GM10847 (cell line): Measurements from ENCODE around the gene POMGNT1.

Source experiments
- POLR2A ChIP-seq: IDR thresholded peaks from 2 replicates; pipeline ENCODE4 v1.6.1; 2011; ENCODE audit not compliant: insufficient read length; ENCODE audit errors: extremely low read depth

The POMGNT1 gene

DNA sequence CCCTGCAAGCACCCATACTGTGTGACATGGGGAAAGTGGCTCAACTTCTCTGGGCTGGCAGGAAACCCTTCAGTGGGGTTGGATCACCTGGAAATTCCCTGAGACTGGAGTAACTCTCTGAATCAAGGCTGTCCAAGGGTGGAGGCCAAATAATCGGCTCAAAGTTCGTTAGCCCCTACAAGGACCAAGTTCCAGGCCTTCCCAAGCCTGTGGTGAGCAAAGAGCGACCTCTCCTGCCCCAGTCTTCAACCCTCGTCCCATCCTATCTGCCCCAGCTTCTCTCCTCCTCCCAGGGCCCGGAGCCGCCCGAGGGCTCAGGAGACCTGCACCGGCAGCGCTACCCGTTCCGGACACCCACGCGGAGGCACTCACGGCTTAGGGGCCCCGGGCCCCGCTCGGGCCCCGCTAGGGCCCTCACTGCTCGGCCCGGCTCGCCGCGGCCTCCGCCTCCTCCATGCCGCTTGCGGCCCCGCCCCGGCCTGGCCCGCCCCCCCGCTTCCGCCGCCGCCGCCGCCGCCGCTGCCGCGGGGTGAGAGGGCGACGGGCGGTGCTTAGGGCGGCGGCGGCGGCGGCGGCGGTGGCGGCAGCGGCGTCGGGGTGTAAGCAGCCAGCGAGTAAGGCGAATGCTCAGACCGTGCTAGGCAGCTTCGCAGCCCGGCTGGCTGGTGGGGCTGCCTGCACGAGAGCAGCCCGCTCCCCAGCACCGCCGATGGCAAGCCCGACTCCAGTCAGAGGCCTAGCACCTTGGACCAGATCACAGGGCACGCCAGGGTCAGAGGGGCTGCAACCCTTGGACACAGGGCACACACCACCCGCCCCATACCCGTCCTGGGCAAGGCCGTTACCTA is at the start of gene POMGNT1:
TSS of gene POMGNT1 (minus strand) at position 471 of the 848 bp plus-strand sequence. CDS start 613 bp downstream, outside the sequence.
- TF ChIP-seq POLR2A, result peak; percentile 57

DNA sequence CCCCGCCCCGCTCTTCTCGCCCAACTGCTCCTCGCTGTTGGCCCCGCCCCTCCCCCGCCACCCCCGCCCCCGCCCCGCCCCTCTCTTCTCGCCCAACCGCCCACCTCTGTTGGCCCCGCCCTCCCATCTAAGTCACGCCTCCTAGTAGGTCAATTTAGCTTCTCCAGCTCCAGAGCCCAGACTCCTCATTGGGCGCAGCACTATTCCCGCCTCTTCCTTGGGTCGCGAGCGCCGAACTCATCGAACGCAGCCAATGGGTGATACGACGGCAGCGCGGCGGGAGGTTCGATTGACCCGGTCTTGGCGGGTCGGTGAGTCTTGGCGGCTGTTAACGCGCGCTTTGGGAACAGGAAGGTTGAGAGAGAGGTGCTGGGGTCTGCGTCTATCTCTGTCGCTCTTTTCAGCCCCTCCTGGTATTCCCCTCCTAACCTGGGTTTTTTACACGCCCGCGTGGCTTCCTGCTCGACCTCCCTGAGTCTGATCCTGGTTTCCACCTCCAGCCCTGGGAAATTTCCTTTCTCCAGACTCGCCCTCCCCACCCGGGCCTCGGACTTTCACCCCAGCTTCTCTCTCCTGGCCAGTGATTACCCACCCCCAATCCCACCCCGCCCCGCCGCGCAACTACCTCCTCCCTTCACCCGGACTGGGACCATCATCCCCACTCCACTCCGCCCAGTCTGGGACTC is 49.3 kb upstream of the POMGNT1 start, which contains the start of gene RAD54L:
TSS of gene RAD54L (plus strand) at position 328 of the 686 bp plus-strand sequence. CDS start 643 bp downstream, outside the sequence.
- TF ChIP-seq POLR2A, result peak; percentile 56

DNA sequence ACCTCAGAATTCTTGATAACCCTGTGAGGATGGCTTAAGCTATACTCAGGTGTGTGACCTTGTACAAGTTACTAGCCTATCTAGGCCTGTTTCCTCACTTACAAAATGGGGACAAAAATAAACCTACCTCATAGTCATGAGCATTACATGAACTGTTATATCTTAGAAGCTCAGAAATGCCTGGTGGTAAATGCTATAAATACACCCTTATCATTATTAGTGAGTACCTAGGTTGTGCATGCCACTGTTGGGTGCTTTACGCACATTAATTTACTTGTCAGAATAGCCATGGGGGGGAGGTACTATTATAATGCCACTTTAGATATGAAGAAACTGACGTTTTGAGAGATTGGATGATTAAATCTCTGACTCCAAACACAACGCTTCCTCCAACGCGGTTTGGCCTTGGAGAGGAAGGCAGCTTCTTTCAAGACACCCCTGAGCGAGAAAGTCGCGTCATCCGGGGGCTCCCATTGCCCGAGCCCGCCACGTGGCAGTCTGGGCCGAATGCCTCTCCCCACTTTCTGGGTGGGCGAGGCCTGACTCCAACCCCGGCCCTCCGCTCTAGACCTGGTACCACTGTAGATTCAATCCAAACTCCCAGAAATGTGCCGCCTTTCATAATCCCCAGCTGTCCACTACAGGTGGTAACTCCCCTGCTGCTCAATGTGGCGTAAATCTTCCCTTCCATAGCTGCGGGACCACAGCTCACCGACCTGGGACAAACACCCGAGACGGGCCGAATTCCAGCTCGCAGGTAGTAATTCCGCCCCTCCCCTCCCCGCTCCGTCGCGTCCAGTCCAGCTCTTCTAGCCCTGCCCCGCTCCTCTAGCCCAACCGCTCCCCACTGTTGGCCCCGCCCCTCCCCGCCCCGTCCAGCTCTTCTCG is 48.6 kb upstream of the POMGNT1 start:
- no peak for TF ChIP-seq POLR2A

DNA sequence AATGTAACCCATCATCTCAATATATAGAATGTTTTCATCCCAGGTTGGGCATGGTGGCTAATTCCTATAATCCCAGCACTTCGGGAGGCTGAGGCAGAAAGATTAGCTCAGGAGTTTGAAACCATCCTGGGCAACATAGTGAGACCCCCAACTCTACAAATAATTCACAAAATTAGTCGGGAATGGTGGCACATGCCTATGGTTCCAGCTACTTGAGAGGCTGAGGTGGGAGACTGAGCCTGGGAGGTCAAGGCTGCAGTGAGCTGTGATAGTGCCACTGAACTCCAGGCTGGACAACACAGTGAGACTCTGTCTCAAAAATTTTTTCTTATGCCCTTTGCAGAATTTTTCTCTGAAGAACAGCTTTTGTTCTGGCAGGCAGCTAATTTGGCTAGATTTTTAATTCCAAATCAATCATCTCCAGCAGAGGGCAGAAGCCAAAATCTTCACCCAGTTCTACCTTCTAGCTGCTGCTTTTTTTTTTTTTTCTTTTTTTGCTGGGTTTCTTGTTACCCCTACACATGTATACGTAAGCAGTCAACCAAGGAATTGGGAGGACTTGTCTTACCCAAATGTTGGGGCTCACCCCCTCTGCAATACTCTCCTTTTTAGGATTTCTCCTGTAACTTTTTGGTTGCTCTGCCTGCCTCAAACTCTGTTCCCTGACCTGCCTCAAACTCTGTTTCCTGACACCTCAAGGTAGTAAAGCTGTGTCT is 46.6 kb upstream of the POMGNT1 start:
- TF ChIP-seq POLR2A, result no peak

DNA sequence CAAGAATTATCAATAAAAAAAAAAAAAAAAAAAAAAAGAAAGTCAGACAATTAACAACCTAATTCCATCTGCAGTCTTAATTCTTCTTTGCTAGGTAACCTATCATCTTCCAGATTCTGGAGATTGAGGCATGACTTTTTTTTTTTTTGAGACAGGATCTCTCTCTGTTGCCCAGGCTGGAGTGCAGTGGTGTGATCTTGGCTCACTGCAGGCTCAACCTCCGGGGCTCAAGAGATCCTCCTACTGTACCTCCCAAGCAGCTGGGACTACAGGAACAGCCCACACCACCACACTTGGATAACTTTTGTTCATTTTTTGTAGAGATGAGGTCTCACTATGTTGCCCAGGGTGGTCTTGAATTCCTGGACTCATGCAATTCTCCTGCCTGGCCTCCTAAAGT is 44.7 kb upstream of the POMGNT1 start:
- no peak for TF ChIP-seq POLR2A

DNA sequence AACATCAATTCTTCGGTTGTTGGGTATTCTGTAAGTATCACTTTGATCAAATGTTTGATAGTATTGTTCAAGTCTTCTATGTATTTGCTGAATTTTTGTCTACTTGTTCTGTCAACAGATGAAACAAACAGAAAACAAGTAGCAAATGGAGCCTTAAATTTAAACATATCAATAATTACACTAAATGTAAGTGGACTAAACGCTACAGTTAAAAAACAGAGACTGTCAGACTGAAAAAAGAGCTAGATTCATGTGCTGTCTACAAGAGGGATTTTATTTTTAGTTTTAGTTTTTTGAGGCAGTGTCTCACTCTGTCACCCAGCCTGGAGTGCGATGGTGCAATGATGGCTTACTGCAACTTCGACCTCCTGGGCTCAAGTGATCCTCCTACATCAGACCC is 38.6 kb upstream of the POMGNT1 start:
- TF ChIP-seq POLR2A, result no peak

DNA sequence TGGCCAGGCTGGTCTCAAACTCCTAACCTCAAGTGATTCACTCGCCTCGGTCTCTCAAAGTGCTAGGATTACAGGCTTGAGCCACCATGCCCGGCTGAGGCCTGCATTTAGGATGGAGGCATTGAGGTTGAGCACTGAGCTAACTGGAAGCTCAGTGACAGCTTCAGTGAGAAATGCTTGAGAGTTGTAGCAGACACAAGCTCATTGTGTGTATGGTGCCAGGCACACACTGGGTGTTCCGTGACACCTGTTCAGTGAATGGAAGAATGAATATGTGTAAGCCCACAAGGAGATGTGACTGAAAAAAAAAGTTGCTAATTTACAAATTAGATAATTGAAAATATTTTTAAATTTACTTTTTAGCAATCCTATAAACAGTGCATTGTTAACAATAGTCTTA is 26.7 kb upstream of the POMGNT1 start:
- TF ChIP-seq POLR2A, result no peak

DNA sequence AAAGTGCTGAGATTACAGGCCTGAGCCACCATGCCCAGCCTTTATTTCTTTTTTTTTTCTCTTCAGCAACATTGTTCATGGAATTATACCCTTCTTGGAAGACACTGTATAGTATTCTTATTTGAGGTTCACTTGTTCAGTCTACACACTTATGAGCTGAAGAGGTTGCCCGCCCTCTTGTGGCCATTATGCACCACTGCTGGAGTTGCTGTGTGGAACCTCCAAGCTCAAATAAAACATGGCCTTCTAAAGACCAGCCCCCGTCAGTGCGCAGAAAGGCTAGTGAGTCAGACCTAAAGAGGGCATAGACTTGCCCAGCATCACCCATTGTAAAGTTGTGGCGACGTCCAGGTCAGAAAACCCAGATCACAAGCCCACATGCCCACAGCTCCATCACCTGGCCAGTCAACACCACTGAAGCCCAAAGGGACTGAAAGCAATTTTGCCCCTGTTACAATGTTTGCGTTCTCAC is 25.3 kb upstream of the POMGNT1 start:
- TF ChIP-seq POLR2A, result no peak

DNA sequence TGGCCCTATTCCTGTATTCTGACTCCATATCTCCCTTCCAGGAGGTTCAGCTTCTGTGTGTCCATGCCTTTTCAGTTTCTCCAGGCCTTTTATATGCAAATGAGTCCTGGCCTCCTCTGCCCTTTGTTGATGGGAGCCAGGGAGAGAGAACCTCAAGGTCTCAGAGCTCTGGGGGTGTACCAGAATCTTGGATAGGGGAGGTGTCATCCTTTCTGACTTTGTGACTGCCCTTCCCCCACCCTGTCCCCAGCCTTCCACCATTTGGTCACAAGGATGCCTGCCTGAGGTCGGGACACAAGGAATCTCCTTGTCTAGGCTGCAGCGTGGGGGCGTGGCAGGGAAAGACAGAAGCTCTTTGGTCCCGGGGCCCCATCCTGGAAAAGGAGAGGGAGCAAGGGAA is 23.5 kb upstream of the POMGNT1 start:
- TF ChIP-seq POLR2A, result no peak

DNA sequence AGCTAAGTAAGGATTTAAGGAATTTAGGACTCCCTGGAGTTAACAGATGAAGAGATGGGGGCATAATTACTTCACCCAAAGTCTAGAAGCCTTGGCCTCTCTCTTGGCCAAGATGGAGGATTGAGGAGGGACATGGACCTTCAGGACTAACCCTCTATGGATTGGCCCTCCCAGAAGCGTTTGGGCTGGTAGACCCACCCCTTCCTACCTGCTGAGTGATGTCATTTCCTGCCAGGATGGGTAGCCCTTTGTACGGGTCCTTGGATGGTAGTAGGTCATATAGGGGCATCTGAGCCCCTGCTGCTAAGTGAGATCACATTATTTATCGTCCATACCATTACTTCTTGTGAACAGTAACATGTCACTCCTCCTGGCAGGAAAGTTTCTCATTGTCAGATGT is 22.6 kb upstream of the POMGNT1 start:
- TF ChIP-seq POLR2A, result no peak

DNA sequence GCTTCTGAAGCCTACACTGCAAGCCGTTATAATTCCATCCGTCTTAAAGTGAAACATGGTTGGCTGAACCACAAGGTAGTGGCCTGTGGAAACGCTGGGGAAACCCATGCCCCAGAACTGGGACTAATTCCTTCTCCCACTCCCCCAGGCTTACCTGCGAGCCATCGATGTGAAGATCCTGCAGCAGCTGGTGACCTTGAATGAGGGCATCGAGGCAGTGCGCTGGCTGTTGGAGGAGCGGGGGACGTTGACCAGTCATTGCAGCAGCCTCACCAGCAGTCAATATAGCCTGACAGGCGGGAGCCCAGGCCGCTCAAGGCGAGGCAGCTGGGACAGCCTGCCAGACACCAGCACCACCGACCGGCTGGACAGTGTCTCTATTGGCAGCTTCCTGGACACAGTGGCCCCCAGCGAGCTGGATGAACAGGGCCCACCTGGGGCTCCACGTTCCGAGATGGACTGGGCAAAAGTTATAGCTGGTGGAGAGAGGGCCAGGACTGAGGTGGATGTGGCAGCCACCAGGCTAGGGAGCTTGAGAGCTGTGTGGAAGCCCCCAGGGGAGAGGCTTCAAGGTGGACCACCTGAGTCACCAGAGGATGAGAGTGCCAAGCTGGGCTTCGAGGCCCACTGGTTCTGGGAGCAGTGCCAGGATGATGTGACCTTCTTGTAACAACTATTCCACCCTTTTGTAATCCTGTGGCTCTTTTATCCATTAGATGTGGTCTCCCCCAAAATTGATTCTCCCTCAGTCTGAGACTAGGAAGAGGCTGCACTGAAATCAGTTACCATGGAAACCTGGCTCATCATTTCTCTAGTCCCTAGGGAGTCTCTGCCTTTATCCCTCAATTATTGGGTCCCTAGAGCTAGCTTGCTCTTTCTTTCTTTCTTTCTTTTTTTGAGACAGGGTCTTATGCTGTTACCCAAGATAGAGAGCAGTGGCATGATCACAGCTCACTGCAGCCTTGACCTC is 21.6 kb upstream of the POMGNT1 start:
- no peak for TF ChIP-seq POLR2A

DNA sequence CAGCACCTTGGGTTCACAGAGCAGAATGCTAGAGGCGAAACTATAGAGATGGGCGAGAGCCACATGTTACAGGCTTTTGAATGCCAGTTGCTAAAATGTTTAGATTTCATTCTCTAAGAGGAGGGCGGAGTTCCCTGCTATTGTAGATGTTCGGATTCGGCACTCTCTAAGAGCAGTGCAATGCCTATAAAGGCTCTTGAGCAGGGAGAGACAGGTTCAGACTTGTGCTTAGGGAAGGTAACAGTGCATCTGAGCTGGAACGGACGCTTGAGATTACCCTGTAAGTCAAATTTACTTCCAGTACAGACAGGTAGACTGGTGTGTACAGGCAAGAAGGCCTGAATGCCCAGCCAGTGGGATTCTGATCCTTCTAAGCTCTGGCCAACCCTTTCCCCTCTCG is 20.2 kb upstream of the POMGNT1 start:
- TF ChIP-seq POLR2A, result no peak

DNA sequence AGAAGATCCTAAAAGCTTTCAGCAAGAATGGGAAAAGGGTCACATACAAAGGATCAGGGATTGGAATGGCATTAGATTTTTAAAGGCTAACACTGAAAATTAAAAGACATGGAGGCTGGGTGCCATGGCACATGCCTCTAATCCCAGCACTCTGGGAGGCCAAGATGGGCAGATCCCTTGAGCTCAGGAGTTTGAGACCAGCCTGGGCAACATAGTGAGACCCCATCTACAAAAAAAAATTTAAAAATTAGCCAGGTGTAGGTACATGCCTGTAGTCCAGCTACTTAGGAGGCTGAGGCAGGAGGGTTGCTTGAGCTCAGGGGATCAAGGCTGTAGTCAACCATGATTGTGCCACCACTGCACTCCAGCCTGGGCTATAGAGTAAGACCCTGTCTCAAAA is 17.3 kb upstream of the POMGNT1 start:
- TF ChIP-seq POLR2A, result no peak
